NT2/D1 (cell line): Measurements from ENCODE around the gene DMBX1.

Experiments
- SUZ12 ChIP-seq: IDR thresholded peaks from 2 replicates; pipeline ENCODE4 v1.6.1; 2011; ENCODE audit not compliant: insufficient read length, insufficient read depth; ENCODE audit errors: extremely low read depth
- YY1 ChIP-seq: IDR thresholded peaks from 2 replicates; pipeline ENCODE4 v1.6.1; 2011; ENCODE audit not compliant: insufficient read length, insufficient read depth
- ZNF274 ChIP-seq: IDR thresholded peaks from 2 replicates; pipeline ENCODE4 v1.6.1; 2011; ENCODE audit warnings: mild to moderate bottlenecking, low read depth, low read length

DNA sequence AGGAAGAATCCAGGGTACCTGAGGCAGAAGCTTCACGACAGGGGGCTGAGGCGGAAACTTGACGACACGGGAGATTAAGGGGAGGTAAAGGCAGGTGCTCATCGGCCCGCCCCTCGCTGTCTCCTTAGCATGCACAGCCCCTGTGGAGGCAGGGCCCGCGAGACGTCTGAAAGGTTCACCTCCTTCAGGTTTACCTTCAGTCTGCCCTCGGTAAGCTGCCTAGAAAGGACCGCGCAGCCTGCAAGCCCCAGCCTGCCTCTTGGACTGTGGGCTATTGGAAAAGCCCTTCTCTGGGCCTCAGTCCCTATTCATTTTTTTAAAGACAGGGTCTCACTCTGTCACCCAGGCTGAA lies 33.3 kb downstream of the DMBX1 start:
- TF ChIP-seq YY1 (no peak), ZNF274 (no peak), SUZ12 (no peak)
